Activated naive CD4-positive, alpha-beta T cell treated with anti-CD3 and anti-CD28 coated beads, Interleukin-2, amount 10 ng/mL, durations not matched to agents 7 days and 5 days (primary cell): ENCODE data around the gene SYT14.
"Not testable (repeated sequence)": the region's sequence is repeated elsewhere in the genome, so short reads cannot be mapped to it uniquely, and the experiment has no call there.

Source experiments
- CTCF ChIA-PET: fragments of 350-600 bp; sonication (Branson Sonifier 250); formaldehyde crosslinking; loops from one replicate; lab custom pipeline; 2021; ENCODE audit warnings: antibody characterized with exemption; lab: Charles Lee
- DNase-seq: peaks from one replicate; pipeline ENCODE4 v3.0.0-alpha.2; 2020
- H3K27ac Mint-ChIP-seq: one replicate; pipeline ENCODE4 v1.8.0; 2021; ENCODE audit warnings: mild to moderate bottlenecking, moderate library complexity, mixed read lengths
- H3K27me3 Mint-ChIP-seq: one replicate; pipeline ENCODE4 v1.8.0; 2021; ENCODE audit warnings: mild to moderate bottlenecking, mixed read lengths
- H3K36me3 Mint-ChIP-seq: one replicate; pipeline ENCODE4 v1.8.0; 2021; ENCODE audit warnings: mixed read lengths
- H3K4me1 Mint-ChIP-seq: one replicate; pipeline ENCODE4 v1.8.0; 2021; ENCODE audit warnings: mixed read lengths
- H3K4me3 Mint-ChIP-seq: one replicate; pipeline ENCODE4 v1.8.0; 2021; ENCODE audit warnings: mild to moderate bottlenecking, moderate library complexity, mixed read lengths
- H3K9me3 Mint-ChIP-seq: one replicate; pipeline ENCODE4 v1.8.0; 2021; ENCODE audit warnings: mixed read lengths

The SYT14 gene

GRCh38 chr1:209962856-209963255 lies 24.8 kb downstream of the SYT14 start:
- Mint-ChIP-seq H3K27me3 (no peaks in the 10 kb centered on the region), H3K9me3 (no peaks in the 10 kb centered on the region), H3K4me3 (no peak overlapping the region), H3K4me1 (no peaks in the 10 kb centered on the region), H3K27ac (no peak overlapping the region), H3K36me3 (no peaks in the 10 kb centered on the region)
- CTCF ChIA-PET = no interaction called here
- DNase-seq = no peak

GRCh38 chr1:209965996-209966395 lies 28.0 kb downstream of the SYT14 start:
- Mint-ChIP-seq H3K27me3 (no peaks in the 10 kb centered on the region), H3K4me3 (no peak overlapping the region), H3K9me3 (no peaks in the 10 kb centered on the region), H3K36me3 (no peaks in the 10 kb centered on the region), H3K4me1 (no peaks in the 10 kb centered on the region), H3K27ac (no peak overlapping the region)
- DNase-seq = no peak
- CTCF ChIA-PET = no interaction called here

- H3K27me3 Mint-ChIP-seq, CTCF ChIA-PET, DNase-seq, H3K9me3 Mint-ChIP-seq, H3K4me3 Mint-ChIP-seq, H3K36me3 Mint-ChIP-seq, H3K27ac Mint-ChIP-seq, H3K4me1 Mint-ChIP-seq: not testable (repeated sequence)
Observed at GRCh38 chr1:209978721-209979120, 40.7 kb downstream of the SYT14 start.

- H3K9me3 Mint-ChIP-seq = no peaks in the 10 kb centered on the region
- H3K27me3 Mint-ChIP-seq = peaks cover 3% of the 10 kb centered on the region
- H3K4me3 Mint-ChIP-seq = no peak overlapping the region
- no peak for DNase-seq
- CTCF ChIA-PET = no interaction called here
- no peaks in the 10 kb centered on the region for H3K4me1 Mint-ChIP-seq
- H3K36me3 Mint-ChIP-seq = no peaks in the 10 kb centered on the region
- no peak overlapping the region for H3K27ac Mint-ChIP-seq
Observed at GRCh38 chr1:209983953-209984352, 45.9 kb downstream of the SYT14 start.

- H3K36me3 Mint-ChIP-seq = no peaks in the 10 kb centered on the region
- no peaks in the 10 kb centered on the region for H3K9me3 Mint-ChIP-seq
- no peak for DNase-seq
- no peak overlapping the region for H3K4me3 Mint-ChIP-seq
- CTCF ChIA-PET = interaction anchor here (0.9 kb wide), 1 partner anchor 125 kb away, joined by 3 read pairs; no protein-coding TSS in a partner anchor
- peaks cover 3% of the 10 kb centered on the region for H3K27me3 Mint-ChIP-seq
- no peak overlapping the region for H3K27ac Mint-ChIP-seq
- no peaks in the 10 kb centered on the region for H3K4me1 Mint-ChIP-seq
Observed at GRCh38 chr1:209985002-209985401, 47.0 kb downstream of the SYT14 start.

- CTCF ChIA-PET = no interaction called here
- H3K27me3 Mint-ChIP-seq = peaks cover 3% of the 10 kb centered on the region
Observed at GRCh38 chr1:209988706-209989105, 50.7 kb downstream of the SYT14 start.

GRCh38 chr1:209989525-209989924 lies 51.5 kb downstream of the SYT14 start:
- Mint-ChIP-seq H3K27ac (no peak overlapping the region), H3K27me3 (peaks cover 3% of the 10 kb centered on the region), H3K4me1 (no peaks in the 10 kb centered on the region), H3K9me3 (no peaks in the 10 kb centered on the region), H3K36me3 (no peaks in the 10 kb centered on the region), H3K4me3 (no peak overlapping the region)
- CTCF ChIA-PET = interaction anchor here (0.8 to 1.0 kb wide), 2 partner anchors 127 to 129 kb away, joined by 3 read pairs; no protein-coding TSS in a partner anchor
- no peak for DNase-seq

More at GRCh38 chr1:209988706-209989105, 50.7 kb downstream of the SYT14 start:
- H3K9me3 Mint-ChIP-seq = no peaks in the 10 kb centered on the region
- H3K27ac Mint-ChIP-seq = no peak overlapping the region
- H3K4me1 Mint-ChIP-seq = no peaks in the 10 kb centered on the region
- no peak for DNase-seq
- no peaks in the 10 kb centered on the region for H3K36me3 Mint-ChIP-seq
- H3K4me3 Mint-ChIP-seq = no peak overlapping the region

GRCh38 chr1:209993061-209993830 lies 55.2 kb downstream of the SYT14 start:
- Mint-ChIP-seq H3K4me1 (no peaks in the 10 kb centered on the region), H3K36me3 (no peaks in the 10 kb centered on the region), H3K27me3 (peaks cover 4% of the 10 kb centered on the region), H3K9me3 (no peaks in the 10 kb centered on the region), H3K27ac (no peak overlapping the region), H3K4me3 (no peak overlapping the region)
- CTCF ChIA-PET = interaction anchor here (1.2 to 1.5 kb wide), 2 partner anchors 133 to 170 kb away, joined by 3 to 4 read pairs; no protein-coding TSS in a partner anchor
- DNase-seq = no peak

- no peaks in the 10 kb centered on the region for H3K4me1 Mint-ChIP-seq
- H3K27me3 Mint-ChIP-seq = peaks cover 4% of the 10 kb centered on the region
- no peaks in the 10 kb centered on the region for H3K9me3 Mint-ChIP-seq
- H3K27ac Mint-ChIP-seq = no peak overlapping the region
- no peaks in the 10 kb centered on the region for H3K36me3 Mint-ChIP-seq
- DNase-seq = no peak
- no peak overlapping the region for H3K4me3 Mint-ChIP-seq
- CTCF ChIA-PET = no interaction called here
Observed at GRCh38 chr1:209996348-209996747, 58.3 kb downstream of the SYT14 start.

GRCh38 chr1:209999005-209999404 lies 61.0 kb downstream of the SYT14 start:
- Mint-ChIP-seq H3K9me3 (no peaks in the 10 kb centered on the region), H3K36me3 (no peaks in the 10 kb centered on the region), H3K4me3 (no peak overlapping the region), H3K4me1 (no peaks in the 10 kb centered on the region), H3K27ac (no peak overlapping the region), H3K27me3 (peaks cover 4% of the 10 kb centered on the region)
- DNase-seq = no peak
- CTCF ChIA-PET = no interaction called here

GRCh38 chr1:210001751-210002150 lies 63.7 kb downstream of the SYT14 start:
- no peak for DNase-seq
- H3K9me3 Mint-ChIP-seq = no peaks in the 10 kb centered on the region
- peaks cover under 1% of the 10 kb centered on the region for H3K27me3 Mint-ChIP-seq
- H3K4me3 Mint-ChIP-seq = no peak overlapping the region
- H3K36me3 Mint-ChIP-seq = no peaks in the 10 kb centered on the region
- no peak overlapping the region for H3K27ac Mint-ChIP-seq
- H3K4me1 Mint-ChIP-seq = no peaks in the 10 kb centered on the region
- CTCF ChIA-PET = no interaction called here

GRCh38 chr1:210003501-210003900 lies 65.5 kb downstream of the SYT14 start:
- DNase-seq = no peak
- no peaks in the 10 kb centered on the region for H3K27me3 Mint-ChIP-seq
- H3K4me3 Mint-ChIP-seq = no peak overlapping the region
- no peak overlapping the region for H3K27ac Mint-ChIP-seq
- no peaks in the 10 kb centered on the region for H3K9me3 Mint-ChIP-seq
- H3K4me1 Mint-ChIP-seq = no peaks in the 10 kb centered on the region
- CTCF ChIA-PET = no interaction called here
- H3K36me3 Mint-ChIP-seq = no peaks in the 10 kb centered on the region

- Mint-ChIP-seq H3K36me3 (no peaks in the 10 kb centered on the region), H3K4me3 (no peak overlapping the region), H3K27ac (no peak overlapping the region), H3K9me3 (no peaks in the 10 kb centered on the region), H3K4me1 (no peaks in the 10 kb centered on the region), H3K27me3 (no peaks in the 10 kb centered on the region)
- CTCF ChIA-PET = no interaction called here
- no peak for DNase-seq
Observed at GRCh38 chr1:210010161-210010560, 72.1 kb downstream of the SYT14 start.

- no peaks in the 10 kb centered on the region for H3K36me3 Mint-ChIP-seq
- H3K27ac Mint-ChIP-seq = no peak overlapping the region
- CTCF ChIA-PET = no interaction called here
Observed at GRCh38 chr1:210021145-210021860, 83.3 kb downstream of the SYT14 start.

GRCh38 chr1:210022044-210022443 lies 84.0 kb downstream of the SYT14 start:
- H3K9me3 Mint-ChIP-seq = no peaks in the 10 kb centered on the region
- no peaks in the 10 kb centered on the region for H3K27me3 Mint-ChIP-seq
- no peaks in the 10 kb centered on the region for H3K36me3 Mint-ChIP-seq
- H3K4me1 Mint-ChIP-seq = no peaks in the 10 kb centered on the region
- H3K27ac Mint-ChIP-seq = no peak overlapping the region
- no peak for DNase-seq
- no peak overlapping the region for H3K4me3 Mint-ChIP-seq
- CTCF ChIA-PET = no interaction called here

More at GRCh38 chr1:210021145-210021860, 83.3 kb downstream of the SYT14 start:
- H3K4me3 Mint-ChIP-seq = no peak overlapping the region
- no peak for DNase-seq
- H3K27me3 Mint-ChIP-seq = no peaks in the 10 kb centered on the region
- no peaks in the 10 kb centered on the region for H3K9me3 Mint-ChIP-seq
- H3K4me1 Mint-ChIP-seq = no peaks in the 10 kb centered on the region
